Epithelial cell of esophagus (primary cell): Measurements from ENCODE around the gene TYW1B.
A peak's percentile ranks its signal among the peaks of the same experiment; 100 is the strongest.
"Not testable (repeated sequence)": the region's sequence is repeated elsewhere in the genome, so short reads cannot be mapped to it uniquely, and the experiment has no call there.

Experiments
- DNase-seq: peaks from one replicate; pipeline ENCODE4 v3.0.0; 2010; ENCODE audit warnings: low read depth
- H3K4me3 ChIP-seq: 2 replicates; pipeline ENCODE4 v1.5.1; 2011; ENCODE audit warnings: mild to moderate bottlenecking, low read length, control low read depth
- TF ChIP-seq, protein P1 (sequence below): IDR thresholded peaks from 2 replicates; pipeline ENCODE4 v1.5.1; 2011; ENCODE audit warnings: low read depth, mild to moderate bottlenecking, low read length, control low read depth, inconsistent platforms; ENCODE audit not compliant: insufficient read depth; ENCODE audit errors: missing control alignments

The TYW1B gene

DNA sequence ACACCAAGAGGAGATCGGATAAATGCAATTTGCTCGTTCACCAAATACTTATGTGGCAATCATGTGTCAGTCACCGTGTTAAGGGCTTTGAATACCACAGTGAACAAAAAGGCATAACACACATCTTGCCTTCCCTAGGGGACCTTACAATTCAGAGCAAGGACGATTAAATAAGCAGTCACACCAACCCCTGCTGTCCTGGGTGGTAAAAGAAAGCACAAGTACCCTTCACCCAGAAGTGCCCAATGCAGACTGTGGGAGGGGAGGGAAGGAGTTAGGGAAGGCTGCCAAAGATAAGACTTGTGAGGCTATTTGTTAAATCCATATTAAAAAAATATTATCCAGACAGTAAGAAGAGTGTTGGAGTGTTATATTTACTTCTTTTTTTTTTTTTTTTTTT lies 146.8 kb downstream of the TYW1B start:
- peak; percentile 27 for DNase-seq
- H3K4me3 ChIP-seq = not testable (repeated sequence)

DNA sequence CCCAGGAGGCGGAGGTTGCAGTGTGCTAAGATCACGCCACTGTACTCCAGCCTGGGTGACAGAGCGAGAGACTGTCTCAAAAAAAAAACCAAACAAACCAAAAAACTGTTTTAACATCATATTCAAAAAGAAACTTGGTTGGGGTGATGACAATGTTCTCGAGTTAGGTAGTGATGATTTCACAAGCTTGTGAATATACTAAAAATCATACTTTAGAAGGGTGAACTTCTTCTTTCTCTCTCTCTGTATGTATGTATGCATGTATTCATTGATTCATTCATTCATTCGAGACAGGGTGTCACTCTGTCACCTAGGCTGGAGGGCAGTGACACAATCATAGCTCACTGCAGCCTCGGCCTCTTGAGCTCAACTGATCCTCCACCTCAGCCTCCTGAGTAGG lies 151.1 kb downstream of the TYW1B start:
- not testable (repeated sequence) for DNase-seq, H3K4me3 ChIP-seq

DNA sequence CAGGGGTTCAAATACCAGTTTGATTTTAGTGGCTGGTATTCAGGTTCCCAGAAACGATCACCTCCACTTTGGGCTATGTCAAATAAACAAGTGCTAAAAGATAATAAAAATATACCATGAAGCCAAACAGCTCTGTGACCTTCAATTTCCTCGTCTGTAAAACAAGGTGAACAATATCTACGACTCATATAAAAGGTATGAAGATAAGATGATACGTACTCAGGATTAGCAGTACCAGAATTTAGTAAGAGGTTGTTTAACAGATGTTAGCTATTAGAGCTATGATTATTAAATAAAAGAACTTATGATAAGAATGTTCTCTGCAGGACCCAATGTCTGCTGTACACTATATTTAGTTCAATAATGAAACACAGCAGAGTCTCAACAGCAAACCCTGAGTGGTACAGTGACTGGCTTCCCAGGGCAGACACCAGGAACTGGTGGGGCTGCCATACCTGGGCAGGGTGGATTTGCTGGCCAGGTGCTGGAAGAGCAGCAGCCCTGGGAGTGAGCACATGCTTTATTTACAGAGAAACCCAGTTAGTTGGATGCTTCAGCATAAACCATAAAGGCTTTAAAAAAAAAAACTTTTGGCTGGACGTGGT lies 151.8 kb downstream of the TYW1B start:
- H3K4me3 ChIP-seq = not testable (repeated sequence)
- DNase-seq = peak; percentile 35

DNA sequence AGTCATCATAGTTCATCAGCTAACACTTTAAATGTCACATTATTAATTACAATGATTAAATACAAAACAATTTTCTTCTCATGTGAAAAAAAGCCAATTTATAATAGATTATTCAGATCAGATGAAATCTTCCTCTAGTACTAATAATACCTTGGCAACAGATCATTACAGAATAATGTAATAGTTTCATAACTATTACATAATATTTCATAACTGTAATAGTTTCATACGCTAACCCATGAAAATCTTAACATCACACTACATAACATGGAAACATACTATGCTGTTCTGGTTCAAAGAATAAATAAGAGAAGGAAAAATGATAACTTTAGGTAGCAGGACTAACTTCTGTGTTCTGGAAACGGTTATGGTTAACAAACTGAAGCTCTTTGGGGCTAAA lies 152.3 kb downstream of the TYW1B start:
- not testable (repeated sequence) for H3K4me3 ChIP-seq, DNase-seq

DNA sequence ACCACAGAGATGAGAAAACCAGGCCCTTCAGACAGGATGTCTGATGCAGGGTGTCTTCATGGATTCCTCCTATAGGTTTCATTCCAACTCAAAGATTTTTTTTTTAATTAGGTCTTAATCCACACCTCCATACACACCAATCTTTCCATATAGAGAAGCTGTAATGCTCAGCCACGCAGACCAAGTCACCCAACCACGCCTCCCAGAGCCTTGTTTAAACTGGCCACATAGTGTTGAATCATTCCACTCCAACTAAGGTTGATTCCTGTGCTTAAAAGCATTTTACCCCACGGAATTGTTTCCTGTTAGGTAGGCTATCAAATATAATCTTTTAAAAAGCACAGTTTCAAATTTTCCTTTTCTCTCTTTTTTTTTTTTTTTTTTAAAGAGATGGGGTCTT lies 153.6 kb downstream of the TYW1B start:
- TF ChIP-seq, protein P1, sequence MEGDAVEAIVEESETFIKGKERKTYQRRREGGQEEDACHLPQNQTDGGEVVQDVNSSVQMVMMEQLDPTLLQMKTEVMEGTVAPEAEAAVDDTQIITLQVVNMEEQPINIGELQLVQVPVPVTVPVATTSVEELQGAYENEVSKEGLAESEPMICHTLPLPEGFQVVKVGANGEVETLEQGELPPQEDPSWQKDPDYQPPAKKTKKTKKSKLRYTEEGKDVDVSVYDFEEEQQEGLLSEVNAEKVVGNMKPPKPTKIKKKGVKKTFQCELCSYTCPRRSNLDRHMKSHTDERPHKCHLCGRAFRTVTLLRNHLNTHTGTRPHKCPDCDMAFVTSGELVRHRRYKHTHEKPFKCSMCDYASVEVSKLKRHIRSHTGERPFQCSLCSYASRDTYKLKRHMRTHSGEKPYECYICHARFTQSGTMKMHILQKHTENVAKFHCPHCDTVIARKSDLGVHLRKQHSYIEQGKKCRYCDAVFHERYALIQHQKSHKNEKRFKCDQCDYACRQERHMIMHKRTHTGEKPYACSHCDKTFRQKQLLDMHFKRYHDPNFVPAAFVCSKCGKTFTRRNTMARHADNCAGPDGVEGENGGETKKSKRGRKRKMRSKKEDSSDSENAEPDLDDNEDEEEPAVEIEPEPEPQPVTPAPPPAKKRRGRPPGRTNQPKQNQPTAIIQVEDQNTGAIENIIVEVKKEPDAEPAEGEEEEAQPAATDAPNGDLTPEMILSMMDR = no peak
- H3K4me3 ChIP-seq = no peak overlapping the region
- DNase-seq = peak; percentile 75

DNA sequence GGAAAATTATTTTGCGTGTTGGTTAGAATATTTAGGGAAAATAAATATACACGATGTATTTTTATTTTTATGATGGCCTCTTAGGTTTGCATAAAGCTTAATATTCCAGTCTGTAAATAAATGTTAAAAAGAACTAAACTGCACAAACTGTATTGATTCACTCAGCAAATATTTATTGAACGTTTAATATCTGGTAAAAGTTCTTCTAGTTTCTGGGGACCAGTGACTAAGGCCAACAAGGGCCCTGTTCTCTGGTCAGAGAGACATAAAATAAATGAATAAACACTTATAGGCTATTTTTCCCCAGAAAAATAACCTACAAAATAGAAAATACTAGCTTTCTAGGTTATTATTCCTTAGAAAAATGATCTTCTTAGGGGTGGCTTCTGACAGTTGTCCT lies 157.2 kb downstream of the TYW1B start:
- H3K4me3 ChIP-seq, DNase-seq: not testable (repeated sequence)

DNA sequence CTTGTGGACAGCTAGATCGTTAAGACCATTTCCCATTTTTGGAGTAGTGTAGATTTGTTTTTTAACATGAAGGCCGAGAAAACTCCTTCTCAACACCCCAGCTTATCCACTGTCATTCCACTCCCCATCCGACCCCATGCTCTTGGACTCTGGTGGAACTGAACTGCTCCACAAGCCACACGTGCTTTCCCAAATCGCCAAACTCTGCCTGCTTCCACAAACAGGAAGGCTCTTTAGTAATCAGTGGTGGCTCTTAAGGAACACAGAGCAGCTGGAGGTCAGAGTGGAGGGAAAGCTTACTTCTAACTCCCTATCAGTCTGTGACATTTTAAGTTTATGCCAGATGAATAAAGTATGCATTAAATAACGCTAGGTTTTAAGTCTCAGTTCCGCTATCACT lies 159.6 kb downstream of the TYW1B start:
- not testable (repeated sequence) for DNase-seq, H3K4me3 ChIP-seq

DNA sequence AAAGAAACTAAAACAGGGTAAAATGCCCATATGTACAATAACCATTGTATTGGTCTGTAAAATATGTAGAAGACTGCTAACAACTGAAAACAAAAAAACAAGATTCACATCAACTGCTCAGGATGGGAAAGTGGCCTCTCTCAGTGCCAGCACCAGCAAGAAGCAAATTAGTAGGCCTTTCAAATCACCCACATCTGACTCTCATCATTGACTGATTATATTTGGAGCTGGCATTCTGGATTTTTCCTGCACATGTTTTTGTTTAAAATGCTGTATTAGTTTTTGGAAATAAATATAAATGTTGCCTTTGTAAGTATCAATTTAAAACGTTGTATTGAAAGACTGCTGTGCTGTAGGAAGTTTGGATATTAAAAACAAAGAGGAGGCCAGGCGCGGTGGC lies 161.0 kb downstream of the TYW1B start:
- not testable (repeated sequence) for H3K4me3 ChIP-seq, DNase-seq

DNA sequence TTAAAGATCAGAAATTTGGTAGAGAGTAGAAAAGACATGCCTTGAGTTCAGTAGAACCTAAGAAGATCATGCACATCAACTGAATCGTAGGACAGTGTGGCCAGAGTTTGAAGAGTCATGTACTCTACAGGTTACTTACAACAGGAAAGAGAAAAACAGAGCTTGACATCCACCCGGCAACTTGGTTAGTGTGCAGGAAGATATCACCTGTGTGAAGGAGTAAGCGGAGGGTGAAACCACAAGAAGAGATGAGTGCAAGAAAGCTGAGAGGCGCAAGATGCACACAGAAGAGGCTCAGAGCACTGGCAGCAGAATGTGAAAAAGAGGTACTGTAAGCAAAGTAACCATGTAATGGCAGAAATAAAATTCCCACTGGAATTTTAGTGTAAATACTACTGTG lies 179.4 kb downstream of the TYW1B start:
- DNase-seq, H3K4me3 ChIP-seq: not testable (repeated sequence)

DNA sequence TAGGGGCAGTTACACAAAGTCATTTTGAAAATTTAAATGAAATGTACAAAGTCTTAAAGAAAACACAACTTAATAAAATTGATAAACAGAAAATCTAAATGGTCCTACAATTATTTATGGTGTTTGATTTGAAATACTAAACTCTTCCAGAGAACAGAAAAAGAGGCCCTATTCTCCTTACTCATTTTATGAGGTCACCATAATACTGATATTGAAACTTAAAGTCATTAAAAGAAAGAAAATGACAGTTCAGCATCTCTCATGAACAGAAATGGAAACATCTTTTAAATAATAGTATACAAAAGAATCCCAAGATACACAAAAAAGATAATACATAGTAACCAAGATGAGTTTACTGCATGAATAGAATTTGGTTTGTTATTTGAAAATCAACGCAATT lies 184.3 kb downstream of the TYW1B start:
- not testable (repeated sequence) for H3K4me3 ChIP-seq, DNase-seq

DNA sequence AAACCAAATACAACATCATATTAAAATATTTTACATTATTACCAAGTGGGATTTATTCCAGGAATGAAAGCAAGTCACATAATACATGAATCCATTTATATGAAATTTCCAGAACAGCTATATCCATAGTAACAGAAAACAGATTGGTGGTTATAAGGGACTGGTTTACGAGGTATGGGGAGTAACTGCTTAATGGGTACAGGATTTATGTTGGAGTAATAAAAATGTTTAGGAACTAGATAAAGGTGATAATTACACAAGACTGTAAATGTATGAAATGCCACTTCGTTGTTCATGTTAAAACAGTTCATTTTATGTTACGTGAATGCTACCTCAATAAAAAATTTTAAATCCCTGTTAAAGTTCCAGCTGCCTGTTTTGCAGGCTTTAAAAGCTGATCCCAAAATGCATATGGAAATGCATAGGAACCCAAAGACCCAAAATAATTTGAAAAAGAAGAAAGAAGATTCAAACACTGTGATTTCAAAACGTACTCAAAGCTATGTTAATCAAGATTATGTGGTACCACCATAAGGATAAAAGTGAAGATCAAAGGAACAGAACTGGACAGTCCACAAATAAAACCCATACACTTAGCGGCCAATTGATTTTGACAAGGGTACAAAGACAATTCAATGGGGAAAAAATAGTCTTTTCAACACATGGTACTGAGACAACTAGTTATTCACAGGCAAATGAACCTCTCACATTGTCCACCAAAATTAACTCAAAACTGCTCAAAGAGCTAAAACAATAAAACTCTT lies 186.3 kb downstream of the TYW1B start:
- H3K4me3 ChIP-seq, DNase-seq: not testable (repeated sequence)

DNA sequence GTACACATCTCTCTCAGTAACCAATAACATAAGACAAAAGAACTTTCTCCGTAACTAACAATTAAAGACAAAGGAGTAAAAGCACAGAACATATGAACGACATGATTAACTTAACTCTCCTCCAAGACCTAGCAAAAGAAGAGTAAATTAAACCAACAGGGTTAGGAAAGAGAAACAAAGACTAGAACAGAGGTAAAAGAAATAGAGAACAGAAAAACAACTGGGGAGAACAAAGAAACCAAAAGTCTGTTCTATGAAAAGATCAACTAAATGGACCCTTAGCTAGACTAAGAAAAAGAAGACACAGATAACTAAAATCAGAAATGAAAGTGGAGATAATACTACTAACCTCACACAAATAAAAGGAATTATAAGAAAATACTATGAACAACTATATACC lies 187.3 kb downstream of the TYW1B start:
- DNase-seq, H3K4me3 ChIP-seq: not testable (repeated sequence)

DNA sequence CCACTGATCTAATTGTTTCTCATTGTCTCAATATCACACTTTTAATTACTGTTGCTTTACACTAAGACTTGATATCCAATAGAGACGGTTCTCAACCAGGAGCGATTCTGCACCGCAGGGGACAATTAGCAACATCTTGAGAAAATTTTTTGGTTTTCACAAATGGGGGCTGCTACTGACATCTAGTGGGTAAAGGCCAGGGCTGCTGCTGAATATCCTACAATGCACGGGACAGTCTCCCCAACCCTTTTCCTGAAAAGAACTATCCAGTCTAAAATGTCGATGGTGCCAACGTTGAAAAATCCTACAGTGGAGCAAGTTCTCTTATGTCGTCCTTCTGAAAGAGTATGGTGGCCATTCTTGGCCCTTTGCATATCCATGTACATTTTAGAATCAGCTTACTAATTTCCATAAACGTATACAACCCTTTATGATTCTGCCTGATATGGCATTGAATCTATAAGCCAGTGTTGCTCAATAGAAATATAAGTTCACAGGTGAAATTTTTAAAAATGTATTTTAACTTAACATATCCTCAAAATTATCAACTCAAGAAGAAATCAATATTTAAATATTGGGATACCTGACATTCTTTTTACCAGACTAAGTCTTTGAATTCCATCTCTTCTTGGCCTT lies 192.6 kb downstream of the TYW1B start:
- not testable (repeated sequence) for H3K4me3 ChIP-seq, DNase-seq
- TF ChIP-seq, protein P1 = peak; percentile 38

DNA sequence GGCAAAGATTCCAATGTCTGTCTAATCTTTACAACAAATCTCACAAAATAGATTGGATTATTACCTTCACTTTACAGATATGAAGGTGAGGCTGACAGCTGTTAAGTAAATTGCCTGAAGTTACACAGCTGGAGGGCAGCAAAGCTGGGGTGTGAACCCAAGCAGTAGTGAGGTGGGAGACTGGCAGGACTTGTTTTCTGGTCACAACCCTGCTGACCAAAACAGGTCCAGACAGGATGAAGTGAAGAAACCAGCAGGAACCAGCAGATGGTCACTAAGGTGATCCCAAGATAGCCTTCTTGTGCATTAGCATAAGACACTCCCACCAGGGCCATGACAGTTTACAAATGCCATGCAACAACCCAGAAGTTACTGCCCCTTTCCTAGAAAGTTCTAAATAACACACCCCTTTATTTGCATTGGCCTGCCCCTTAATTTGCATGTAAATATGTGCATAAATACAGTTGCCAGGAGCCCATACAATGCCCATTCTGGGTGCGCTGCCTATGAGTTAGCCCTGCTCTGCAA lies 195.2 kb downstream of the TYW1B start:
- not testable (repeated sequence) for H3K4me3 ChIP-seq
- peak; percentile 47 for DNase-seq

DNA sequence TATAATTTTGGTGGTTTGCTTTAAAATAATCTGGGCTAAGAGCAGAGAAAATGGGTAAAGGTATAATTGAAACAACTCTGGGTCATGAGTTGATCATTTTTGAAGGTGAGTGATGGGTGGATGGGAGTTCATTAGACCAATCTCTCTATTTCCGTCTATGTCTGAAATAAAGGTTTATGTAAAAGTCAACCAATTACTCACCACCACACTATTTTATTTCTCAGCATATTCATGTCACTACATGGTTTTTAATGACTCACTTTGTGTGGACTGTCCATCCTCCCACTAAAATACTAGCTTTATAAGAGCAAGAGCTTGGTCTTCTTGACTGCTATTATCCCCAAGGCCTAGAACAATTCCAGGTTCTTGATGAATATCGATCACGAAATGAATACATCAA lies 199.6 kb downstream of the TYW1B start:
- not testable (repeated sequence) for H3K4me3 ChIP-seq
- peak; percentile 65 for DNase-seq

DNA sequence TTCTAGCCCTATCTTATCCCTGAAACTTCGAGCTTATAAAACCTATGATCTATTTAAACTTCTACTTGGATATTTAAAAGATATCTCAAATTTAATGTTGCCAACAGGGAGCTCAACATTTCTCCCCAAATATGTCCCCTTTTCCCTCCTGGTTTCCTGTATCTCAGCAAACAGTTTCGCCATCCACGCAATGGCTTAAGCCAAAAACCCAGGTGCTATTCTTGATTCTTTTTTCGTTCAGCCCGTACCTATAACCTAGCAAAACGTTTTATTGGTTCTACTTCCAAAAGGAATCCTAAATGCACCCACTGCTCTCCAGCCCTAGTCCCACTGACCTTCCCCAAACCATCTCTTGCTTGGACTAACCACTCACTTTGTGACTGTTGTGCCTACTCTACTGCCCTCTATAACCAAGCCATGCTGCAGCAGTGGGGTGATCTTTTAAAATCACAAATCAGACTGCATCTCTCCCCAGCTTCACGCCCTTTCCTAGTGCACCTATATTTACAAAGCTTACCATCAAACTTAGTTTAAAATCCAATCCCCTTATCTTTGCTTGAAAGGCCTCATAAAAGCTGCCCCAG lies 201.5 kb downstream of the TYW1B start:
- DNase-seq, H3K4me3 ChIP-seq: not testable (repeated sequence)
